Measurements from ENCODE around the gene PCDHB1.
"Not testable (repeated sequence)": the region's sequence is repeated elsewhere in the genome, so short reads cannot be mapped to it uniquely, and the experiment has no call there.

DNA sequence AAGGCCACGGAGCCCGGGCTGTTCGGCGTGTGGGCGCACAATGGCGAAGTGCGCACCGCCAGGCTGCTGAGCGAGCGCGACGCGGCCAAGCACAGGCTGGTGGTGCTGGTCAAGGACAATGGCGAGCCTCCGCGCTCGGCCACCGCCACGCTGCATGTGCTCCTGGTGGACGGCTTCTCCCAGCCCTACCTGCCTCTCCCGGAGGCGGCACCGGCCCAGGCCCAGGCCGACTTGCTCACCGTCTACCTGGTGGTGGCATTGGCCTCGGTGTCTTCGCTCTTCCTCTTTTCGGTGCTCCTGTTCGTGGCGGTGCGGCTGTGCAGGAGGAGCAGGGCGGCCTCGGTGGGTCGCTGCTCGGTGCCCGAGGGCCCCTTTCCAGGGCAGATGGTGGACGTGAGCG, 51.3 kb downstream of the PCDHB1 start:
- TF ChIP-seq EP300, CTCF, POLR2A (IDR thresholded peaks at IDR 0.05): not testable (repeated sequence)
